Transverse colon (tissue), 4 donors: Measurements from ENCODE around the gene CEBPE. TPM values are rescaled to one million over a fixed set of nuclear protein-coding genes. Genes with fewer than 3 reads are reported as not detected.

ENCODE experiments used
- DNase-seq: peaks from one replicate; pipeline ENCODE4 v3.0.0-alpha.2; 2019
- H3K27ac ChIP-seq, 4 donors: fragments of 200-600 bp; sonication (generic); 2 replicates each; pipeline ENCODE4 v1.5.1; 2016 to 2018; ENCODE audit warnings: inconsistent platforms in 4 of 4
- H3K27me3 ChIP-seq: fragments of 200-600 bp; sonication (generic); 2 replicates; pipeline ENCODE4 v1.5.1; 2017; ENCODE audit warnings: inconsistent platforms
- H3K36me3 ChIP-seq, 4 donors: fragments of 200-600 bp; sonication (generic); 2 replicates each; pipeline ENCODE4 v1.5.1; 2017 to 2019; ENCODE audit warnings: inconsistent platforms in 4 of 4
- H3K4me1 ChIP-seq, 4 donors: fragments of 200-600 bp; sonication (generic); 2 replicates each; pipeline ENCODE4 v1.5.1; 2017 to 2020; ENCODE audit warnings: inconsistent platforms in 4 of 4
- H3K4me3 ChIP-seq, 4 donors: fragments of 200-600 bp; sonication (generic); 1 replicate in 1 of 4; 2 replicates in 3 of 4; pipeline versions ENCODE4 v1.5.1 to v1.6.1; 2017 to 2019; ENCODE audit warnings: inconsistent platforms in 4 of 4
- H3K9me3 ChIP-seq, 2 donors: fragments of 200-600 bp; sonication (generic); 2 replicates each; pipeline ENCODE4 v1.5.1; 2017 to 2019; ENCODE audit warnings: inconsistent platforms in 2 of 2
- CTCF ChIP-seq, 5 experiments: fragments of 200-600 bp in 3 of 5; fragments of 450-650 bp in 2 of 5; sonication (generic) in 3 of 5; IDR thresholded peaks; 1 replicate in 2 of 5; 2 replicates in 3 of 5; pipeline ENCODE4 v1.5.1; 2016 to 2017; ENCODE audit warnings: antibody characterized with exemption in 5 of 5, inconsistent platforms in 3 of 5, mild to moderate bottlenecking in 2 of 5, moderate library complexity in 1 of 5
- EP300 ChIP-seq: sonication (generic); formaldehyde crosslinking; IDR thresholded peaks from one replicate; pipeline ENCODE4 v1.6.1; 2017; ENCODE audit warnings: antibody characterized with exemption, low read depth
- POLR2A ChIP-seq: fragments of 450-650 bp; IDR thresholded peaks from one replicate; pipeline ENCODE4 v1.6.1; 2016; ENCODE audit warnings: antibody characterized with exemption, mild to moderate bottlenecking, moderate library complexity
- POLR2AphosphoS5 ChIP-seq, 3 donors: sonication (generic); formaldehyde crosslinking; IDR thresholded peaks; one replicate each; pipeline ENCODE4 v1.6.1; 2016; ENCODE audit warnings: antibody characterized with exemption in 3 of 3
- WGBS, 2 donors: methylation state at CpG; one replicate each; pipeline ENCODE4 v1.1.5; 2018; ENCODE audit warnings: low coverage in 1 of 2; 5-methylcytosine and 5-hydroxymethylcytosine counted together
- in situ Hi-C, 4 donors: fragments of 200-750 bp; cut with MboI; loops; one replicate each; pipeline versions ENCODE4 v1.15.0 to v1.15.1; 2017; ENCODE audit warnings: low sequenced_read_pairs in 3 of 4, low pct_ligation_motif_present in 1 of 4, low pct_unique_long_range_greater_than_20kb in 1 of 4
- intact Hi-C: fragments of 100-400 bp; cut with DNase I; formaldehyde crosslinking; loops from one replicate; pipeline ENCODE4 v1.15.1; 2023; ENCODE audit warnings: low total_unique reads
- total RNA-seq, 4 donors: library from RNA; depleted of rRNA; stranded (reverse); fragments of >200 nt; gene quantifications; one replicate each; pipeline ENCODE4 v1.1.0, GENCODE V29; 2016

Gene CEBPE
- total RNA-seq, 4 donors from 2014 or later, result not detected

- no peak for TF ChIP-seq POLR2A
- TF ChIP-seq CTCF (IDR thresholded peaks at IDR 0.05), result no peak
- no peak for TF ChIP-seq POLR2AphosphoS5 (IDR thresholded peaks at IDR 0.05)
- no peak for TF ChIP-seq EP300
- Histone ChIP-seq H3K36me3 (peaks cover 0 to 55% (median 16%) of the 10 kb centered on the region in 4 donors), H3K4me3 (peak overlapping the region in 3 of 4 donors; percentile 49 to 57 (median 53)), H3K4me1 (peaks cover 10 to 47% (median 28%) of the 10 kb centered on the region in 4 donors), H3K27me3 (no peaks in the 10 kb centered on the region), H3K9me3 (no peaks in the 10 kb centered on the region), H3K27ac (peak overlapping the region; percentile 73 to 90 (median 82))
- intact Hi-C loops, result no loop called here
- in situ Hi-C loops, result no loop called here
- WGBS, 2 donors, result 14 to 19% methylated on average over 7 to 10 of the region's 10 CpGs
- DNase-seq, result no peak
Observed at GRCh38 chr14:23070262-23071129, 48.6 kb downstream of the CEBPE start.

DNA sequence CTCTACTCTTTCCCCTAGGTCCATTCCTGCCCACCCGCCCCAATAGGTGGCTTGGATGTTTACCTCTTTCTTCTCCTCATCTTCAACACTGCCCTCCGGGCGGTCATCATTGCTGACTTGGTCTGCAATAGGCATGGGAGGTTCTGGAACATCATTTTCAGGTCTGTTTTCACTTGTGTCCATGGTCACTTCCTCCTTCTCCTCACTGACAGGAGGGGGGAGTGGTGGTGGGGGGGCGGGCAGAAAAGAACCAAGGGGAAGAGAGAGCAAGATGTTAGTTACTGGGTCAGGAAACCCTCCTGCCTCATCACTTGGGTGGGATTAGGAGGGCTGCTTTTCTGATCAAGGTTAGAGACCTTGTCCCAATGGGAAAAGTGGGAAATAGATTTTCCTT is 49.6 kb downstream of the CEBPE start:
- DNase-seq, result no peak
- 82 to 90% methylated on average over 2 to 4 of the region's 4 CpGs for WGBS, 2 donors
- TF ChIP-seq CTCF (IDR thresholded peaks at IDR 0.05) (no peak), POLR2A (no peak), POLR2AphosphoS5 (IDR thresholded peaks at IDR 0.05) (no peak), EP300 (no peak)
- in situ Hi-C loops (loop anchor here in 2 of 4 donors (10.0 kb wide), 2 partner anchors 85 to 95 kb away; partner anchors contain the start of gene AJUBA (in 1 of the 2)), intact Hi-C loops (no loop called here)
- Histone ChIP-seq H3K27me3 (no peaks in the 10 kb centered on the region), H3K4me1 (peaks cover 10 to 47% (median 28%) of the 10 kb centered on the region in 4 donors), H3K36me3 (peaks cover 0 to 52% (median 16%) of the 10 kb centered on the region in 4 donors), H3K9me3 (no peaks in the 10 kb centered on the region), H3K4me3 (no peak overlapping the region), H3K27ac (peak overlapping the region; percentile 39 to 55 (median 51))

GRCh38 chr14:23068789-23069412 is 50.2 kb downstream of the CEBPE start:
- Histone ChIP-seq H3K9me3 (no peaks in the 10 kb centered on the region), H3K27ac (peak overlapping the region; percentile 39 to 55 (median 51)), H3K4me3 (no peak overlapping the region), H3K27me3 (no peaks in the 10 kb centered on the region), H3K4me1 (peaks cover 10 to 47% (median 28%) of the 10 kb centered on the region in 4 donors), H3K36me3 (peaks cover 0 to 52% (median 18%) of the 10 kb centered on the region in 4 donors)
- in situ Hi-C loops (loop anchor here in 2 of 4 donors (10.0 kb wide), 2 partner anchors 84 to 94 kb away; partner anchors contain the start of gene AJUBA (in 1 of the 2)), intact Hi-C loops (no loop called here)
- DNase-seq, result peak; percentile 86
- 25 to 42% methylated on average over 4 to 8 of the region's 8 CpGs for WGBS, 2 donors
- TF ChIP-seq EP300 (no peak), POLR2AphosphoS5 (IDR thresholded peaks at IDR 0.05) (peak in 1 of 3 donors; percentile 43), CTCF (IDR thresholded peaks at IDR 0.05) (peak; percentile 96 to 98 (median 97))
